Tongue (tissue), 2 donors: ENCODE results near the gene ESF1. TPM values are rescaled to one million over a fixed set of nuclear protein-coding genes. Genes with fewer than 3 reads are reported as not detected.

Experiments
- DNase-seq: peaks from one replicate; pipeline ENCODE4 v3.0.0-alpha.2; 2015
- total RNA-seq: library from RNA; depleted of rRNA; stranded (reverse); fragments of >200 nt; gene quantifications from one replicate; pipeline ENCODE4 v1.2.3, GENCODE V29; 2014

ESF1 gene, protein sequence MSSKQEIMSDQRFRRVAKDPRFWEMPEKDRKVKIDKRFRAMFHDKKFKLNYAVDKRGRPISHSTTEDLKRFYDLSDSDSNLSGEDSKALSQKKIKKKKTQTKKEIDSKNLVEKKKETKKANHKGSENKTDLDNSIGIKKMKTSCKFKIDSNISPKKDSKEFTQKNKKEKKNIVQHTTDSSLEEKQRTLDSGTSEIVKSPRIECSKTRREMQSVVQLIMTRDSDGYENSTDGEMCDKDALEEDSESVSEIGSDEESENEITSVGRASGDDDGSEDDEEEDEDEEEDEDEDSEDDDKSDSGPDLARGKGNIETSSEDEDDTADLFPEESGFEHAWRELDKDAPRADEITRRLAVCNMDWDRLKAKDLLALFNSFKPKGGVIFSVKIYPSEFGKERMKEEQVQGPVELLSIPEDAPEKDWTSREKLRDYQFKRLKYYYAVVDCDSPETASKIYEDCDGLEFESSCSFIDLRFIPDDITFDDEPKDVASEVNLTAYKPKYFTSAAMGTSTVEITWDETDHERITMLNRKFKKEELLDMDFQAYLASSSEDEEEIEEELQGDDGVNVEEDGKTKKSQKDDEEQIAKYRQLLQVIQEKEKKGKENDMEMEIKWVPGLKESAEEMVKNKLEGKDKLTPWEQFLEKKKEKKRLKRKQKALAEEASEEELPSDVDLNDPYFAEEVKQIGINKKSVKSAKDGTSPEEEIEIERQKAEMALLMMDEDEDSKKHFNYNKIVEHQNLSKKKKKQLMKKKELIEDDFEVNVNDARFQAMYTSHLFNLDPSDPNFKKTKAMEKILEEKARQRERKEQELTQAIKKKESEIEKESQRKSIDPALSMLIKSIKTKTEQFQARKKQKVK
- total RNA-seq: 16.4 TPM

- DNase-seq: peak; percentile 99
Measured at GRCh38 chr20:13784893-13785715, at the start of gene ESF1, which contains the start of gene NDUFAF5. Gene ESF1, minus strand, starts transcription at chr20:13784919. Its CDS starts 1,779 bp downstream, at chr20:13783140. Gene NDUFAF5, plus strand, starts transcription at chr20:13785028. Its CDS starts 41 bp downstream, at chr20:13785069.

- DNase-seq: no peak
Measured at GRCh38 chr20:13831476-13831875, 46.8 kb upstream of the ESF1 start.

DNA sequence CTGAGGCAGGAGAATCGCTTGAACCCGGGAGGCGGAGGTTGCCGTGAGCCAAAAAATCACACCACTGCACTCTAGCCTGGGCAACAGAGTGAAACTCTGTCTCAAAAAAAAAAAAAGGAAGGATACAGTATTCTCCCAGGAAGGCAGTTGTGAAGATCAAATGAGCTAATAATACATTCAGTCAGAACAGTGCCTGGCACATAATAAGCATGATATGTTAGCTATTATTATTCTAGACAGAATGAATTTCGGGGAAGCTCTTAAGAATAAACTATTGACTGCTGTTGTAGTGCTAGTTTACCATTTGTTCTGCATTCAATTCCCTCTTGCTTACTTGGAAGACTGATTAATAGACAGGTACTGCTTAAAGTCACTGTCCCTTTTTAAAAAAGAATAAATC lies 40.7 kb upstream of the ESF1 start:
- DNase-seq: no peak

DNA sequence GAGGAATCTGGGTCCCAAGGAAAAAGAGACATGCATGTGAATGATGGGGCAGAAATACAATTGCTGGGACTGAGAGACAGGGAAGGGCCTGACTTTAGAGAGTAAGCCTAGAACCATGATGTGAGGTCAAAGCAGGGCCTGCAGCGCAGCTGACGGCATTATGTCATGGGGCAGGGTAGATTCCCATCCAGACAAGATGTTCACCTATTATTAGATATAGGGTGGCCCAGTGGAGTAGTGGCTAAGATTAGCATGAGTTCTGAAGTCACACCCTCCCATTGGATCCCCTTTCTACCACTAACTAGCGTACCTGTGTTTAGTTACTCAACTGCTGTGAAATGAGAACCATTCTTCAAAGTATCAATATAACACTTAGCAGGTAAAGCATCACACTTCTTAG lies 39.7 kb upstream of the ESF1 start:
- no peak for DNase-seq

- DNase-seq: no peak
Measured at GRCh38 chr20:13822459-13822858, 37.7 kb upstream of the ESF1 start.

DNA sequence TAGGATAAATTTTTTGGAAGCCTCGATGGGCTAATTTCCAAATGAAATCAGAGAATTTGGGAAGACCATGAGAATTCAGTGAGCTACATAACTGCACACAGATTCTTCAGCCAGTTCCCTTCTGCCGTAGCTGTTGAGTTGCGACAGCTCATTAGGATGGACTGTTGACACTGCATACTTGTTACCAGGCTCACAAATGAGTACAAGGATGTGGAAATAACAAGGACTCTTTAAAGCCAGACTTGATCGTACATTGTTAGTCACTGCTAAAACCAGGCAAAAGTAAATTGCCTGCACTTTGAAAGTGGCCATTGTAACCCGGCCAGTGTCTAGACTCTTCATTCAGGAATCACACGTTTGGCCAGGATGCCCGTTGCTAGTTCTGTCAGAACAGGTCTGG lies 37.2 kb upstream of the ESF1 start:
- no peak for DNase-seq

GRCh38 chr20:13819885-13820645 lies 35.3 kb upstream of the ESF1 start:
- peak; percentile 76 for DNase-seq

GRCh38 chr20:13817342-13817741 lies 32.6 kb upstream of the ESF1 start:
- DNase-seq: no peak

DNA sequence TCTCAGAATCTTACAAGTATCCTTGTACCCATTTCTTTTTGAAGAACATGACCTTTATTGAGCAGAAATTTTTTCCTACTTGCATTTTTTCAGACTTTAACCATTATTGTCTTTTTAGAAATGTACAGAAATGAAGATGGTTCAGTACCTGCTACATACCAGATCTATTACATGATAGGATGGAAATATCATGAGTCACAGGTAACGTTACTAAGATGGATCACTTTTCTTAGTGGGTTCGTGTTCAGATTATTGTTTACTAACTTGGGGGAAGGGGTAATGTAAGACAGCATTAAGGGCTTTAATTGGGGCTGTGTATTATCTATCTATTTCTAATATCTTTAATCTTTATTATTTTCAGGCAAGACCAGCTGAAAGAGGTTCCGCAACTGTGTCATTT lies 32.0 kb upstream of the ESF1 start:
- DNase-seq: no peak

- DNase-seq: no peak
Measured at GRCh38 chr20:13814672-13815071, 30.0 kb upstream of the ESF1 start.

- peak; percentile 8 for DNase-seq
Measured at GRCh38 chr20:13813910-13814309, 29.2 kb upstream of the ESF1 start.

GRCh38 chr20:13810446-13810845 lies 25.7 kb upstream of the ESF1 start:
- no peak for DNase-seq

- DNase-seq: no peak
Measured at GRCh38 chr20:13809855-13810254, 25.1 kb upstream of the ESF1 start.

DNA sequence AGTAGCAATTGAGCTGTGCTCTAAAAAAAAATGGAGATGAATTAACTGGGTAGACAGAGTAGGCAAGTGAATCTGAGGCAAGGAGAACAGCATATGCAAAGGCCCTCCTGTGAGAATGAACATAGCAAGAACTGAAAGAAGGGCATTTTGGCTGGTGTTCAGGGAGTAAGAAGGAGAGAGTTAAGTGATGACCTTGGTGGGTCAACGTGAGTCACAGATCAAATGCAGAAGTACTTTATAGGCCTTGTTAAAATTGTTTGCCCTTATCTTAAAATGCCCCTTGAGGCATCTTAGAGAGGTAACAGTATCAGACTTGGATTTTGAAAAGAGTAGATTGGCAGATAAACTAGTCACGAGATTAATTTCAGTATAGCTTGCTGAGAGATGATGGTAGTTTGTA lies 24.7 kb upstream of the ESF1 start:
- no peak for DNase-seq

DNA sequence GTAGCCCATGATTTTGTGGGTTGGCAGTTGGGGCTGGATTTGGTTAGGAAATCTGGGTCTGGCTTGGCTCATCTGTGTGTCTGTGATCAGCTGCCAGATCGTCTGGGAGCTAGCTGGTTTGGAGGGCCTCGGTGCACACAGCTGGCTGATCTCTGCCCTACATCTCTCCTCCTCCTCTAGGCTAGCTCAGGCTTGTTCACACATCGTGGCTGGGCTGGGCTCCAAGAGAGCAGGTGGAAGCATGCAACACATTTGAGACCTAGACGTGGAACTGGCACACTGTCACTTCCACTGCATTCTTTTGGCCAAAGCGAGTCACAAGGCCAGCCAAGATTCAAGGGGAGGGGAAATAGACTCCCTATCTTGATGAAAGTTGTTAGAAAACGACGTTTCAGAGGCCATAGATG lies 16.0 kb upstream of the ESF1 start:
- DNase-seq: peak; percentile 98

DNA sequence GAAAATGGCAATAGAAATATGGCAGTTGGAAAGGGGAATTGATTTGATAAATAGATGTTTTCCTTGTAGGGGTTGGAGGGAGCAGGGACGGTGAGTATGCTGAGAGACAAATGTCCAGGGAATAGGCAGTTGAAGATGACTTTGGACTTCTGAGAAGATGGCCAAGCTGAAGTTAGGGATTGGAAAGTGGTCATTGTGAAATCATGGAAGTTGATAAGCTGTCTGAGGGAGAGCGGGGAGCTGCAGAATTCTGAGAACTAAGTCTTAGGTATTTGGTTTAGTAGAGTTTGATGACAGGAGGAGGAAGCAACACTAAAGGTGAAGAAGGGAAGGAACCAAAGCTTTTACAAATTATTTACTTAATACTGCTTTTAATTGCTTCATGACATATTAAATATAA lies 15.3 kb upstream of the ESF1 start:
- no peak for DNase-seq

GRCh38 chr20:13799040-13799439 lies 14.3 kb upstream of the ESF1 start:
- no peak for DNase-seq

- DNase-seq: no peak
Measured at GRCh38 chr20:13794667-13795066, 9.9 kb upstream of the ESF1 start.

- DNase-seq: no peak
Measured at GRCh38 chr20:13793001-13793400, 8.3 kb upstream of the ESF1 start.

GRCh38 chr20:13791540-13792459 lies 7.1 kb upstream of the ESF1 start:
- no peak for DNase-seq

DNA sequence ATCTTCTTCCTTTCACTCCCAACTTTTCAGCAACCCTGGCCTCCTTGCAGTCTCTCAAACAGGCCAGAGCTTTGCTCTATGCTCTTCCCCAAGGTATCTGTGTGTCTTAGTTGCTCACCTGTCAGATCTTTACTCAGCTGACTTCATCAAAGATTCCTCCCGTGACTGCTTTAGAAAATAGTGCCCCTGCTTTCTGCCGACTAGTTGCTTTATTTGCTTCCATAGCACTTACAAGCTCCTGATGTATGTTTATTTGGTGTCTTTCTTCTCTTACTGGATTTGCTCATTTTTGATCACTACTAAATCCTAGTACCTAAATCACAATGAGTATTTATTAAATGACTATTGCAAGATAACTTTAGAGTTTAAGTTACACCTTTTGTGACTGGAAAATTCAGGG lies 6.0 kb upstream of the ESF1 start:
- no peak for DNase-seq
